Measurements from ENCODE around the gene ZNF536.

The ZNF536 gene

DNA sequence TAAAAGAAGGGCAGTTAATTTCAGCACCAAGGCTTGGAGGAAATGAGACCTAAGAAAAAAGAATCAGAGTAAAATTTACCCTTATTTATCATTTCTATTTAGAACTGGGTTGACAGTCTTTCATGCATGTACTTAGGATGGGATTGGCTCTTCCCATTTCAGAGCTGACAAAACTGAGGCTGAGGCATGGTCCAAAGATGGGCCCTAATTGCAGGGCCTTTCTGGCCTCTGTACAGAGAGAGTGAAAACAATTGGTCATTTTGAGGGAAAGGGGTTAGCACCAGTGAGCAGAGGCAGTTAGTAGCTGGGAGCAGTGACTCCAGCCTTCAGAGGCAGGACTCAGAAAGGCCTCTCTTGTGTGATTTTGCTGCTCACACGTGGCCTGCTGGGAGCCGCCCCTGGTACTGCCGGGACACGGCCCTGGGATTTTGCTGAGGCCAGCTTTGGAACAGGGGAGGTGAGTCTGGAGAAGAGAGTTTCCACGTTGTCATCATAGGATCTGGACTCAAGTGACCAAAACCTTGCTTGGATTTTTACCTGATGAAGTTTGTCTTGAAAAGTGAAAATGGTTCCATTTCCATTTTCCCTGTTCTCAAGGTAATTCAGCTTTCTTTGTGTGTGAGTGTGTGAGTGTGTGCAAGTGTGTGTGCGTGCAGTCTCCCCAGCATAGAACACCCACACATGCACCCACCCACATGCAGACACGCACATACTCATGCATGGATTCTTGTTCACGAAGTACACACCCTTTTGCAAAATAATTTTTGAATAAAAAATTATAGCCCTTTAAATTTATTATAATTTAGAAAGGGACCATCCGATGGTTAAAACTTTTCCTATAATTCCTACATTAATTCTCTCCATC is at the start of gene ZNF536:
TSS of gene ZNF536 (plus strand) at position 425 of the 865 bp plus-strand sequence. CDS start 71,179 bp downstream, outside the sequence.
- H3K27me3 ChIP-seq (replicated peaks; ENCODE audit: control insufficient read depth, insufficient read depth, low read length): peaks cover 18% of the 10 kb centered on the region
- no peaks in the 10 kb centered on the region for H3K4me1 ChIP-seq (ENCODE audit: control insufficient read depth, insufficient read depth, low read length)
- no peak for DNase-seq (ENCODE audit: low read depth)
- H3K36me3 ChIP-seq (ENCODE audit: control insufficient read depth, insufficient read depth, low read length, severe bottlenecking): no peaks in the 10 kb centered on the region
- H3K4me3 ChIP-seq (ENCODE audit: low read length): no peak within 1 kb of the TSS
- H3K9ac ChIP-seq (ENCODE audit: low read length): no peak within 1 kb of the TSS
- H3K9me3 ChIP-seq (ENCODE audit: control insufficient read depth, low read length): no peaks in the 10 kb centered on the region

DNA sequence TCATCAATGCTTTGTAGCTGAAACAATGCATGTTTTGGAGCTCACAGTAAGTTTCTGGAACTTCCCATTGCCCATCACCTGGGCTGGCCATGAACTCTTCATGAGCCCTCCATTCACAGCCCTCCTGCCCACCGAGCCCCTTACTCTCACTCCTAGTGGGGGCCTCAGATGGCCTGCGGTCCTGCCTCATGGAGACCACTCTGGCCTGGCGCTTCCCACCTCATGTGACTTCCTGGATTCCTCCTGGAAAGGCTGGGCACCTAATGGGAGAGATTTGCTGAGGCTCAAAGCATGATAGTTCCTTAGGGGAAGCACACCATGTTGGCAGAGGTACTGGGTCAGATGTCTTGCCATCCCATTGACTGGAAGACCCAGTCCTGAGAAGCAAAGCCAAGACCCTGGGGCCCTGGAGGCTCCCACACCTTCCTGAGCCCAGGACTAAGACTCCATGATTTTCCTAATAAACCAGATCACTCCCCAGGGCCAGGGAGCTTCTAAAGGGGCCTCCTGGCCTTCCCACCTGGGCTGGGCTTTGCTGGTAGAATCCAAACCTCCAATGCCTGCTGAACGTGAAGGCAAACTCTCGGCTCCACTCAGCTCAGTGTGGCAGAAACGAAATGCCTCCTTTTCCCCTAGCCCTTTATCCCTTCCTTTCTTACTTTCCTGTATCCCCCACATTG is 49.4 kb upstream of the ZNF536 start:
- H3K27me3 ChIP-seq (replicated peaks; ENCODE audit: control insufficient read depth, insufficient read depth, low read length): peaks cover 10% of the 10 kb centered on the region
- no peaks in the 10 kb centered on the region for H3K9me3 ChIP-seq (ENCODE audit: control insufficient read depth, low read length)
- no peak overlapping the region for H3K4me3 ChIP-seq (ENCODE audit: low read length)
- no peaks in the 10 kb centered on the region for H3K36me3 ChIP-seq (ENCODE audit: control insufficient read depth, insufficient read depth, low read length, severe bottlenecking)
- no peak overlapping the region for H3K9ac ChIP-seq (ENCODE audit: low read length)
- no peak for DNase-seq (ENCODE audit: low read depth)
- H3K4me1 ChIP-seq (ENCODE audit: control insufficient read depth, insufficient read depth, low read length): no peaks in the 10 kb centered on the region

DNA sequence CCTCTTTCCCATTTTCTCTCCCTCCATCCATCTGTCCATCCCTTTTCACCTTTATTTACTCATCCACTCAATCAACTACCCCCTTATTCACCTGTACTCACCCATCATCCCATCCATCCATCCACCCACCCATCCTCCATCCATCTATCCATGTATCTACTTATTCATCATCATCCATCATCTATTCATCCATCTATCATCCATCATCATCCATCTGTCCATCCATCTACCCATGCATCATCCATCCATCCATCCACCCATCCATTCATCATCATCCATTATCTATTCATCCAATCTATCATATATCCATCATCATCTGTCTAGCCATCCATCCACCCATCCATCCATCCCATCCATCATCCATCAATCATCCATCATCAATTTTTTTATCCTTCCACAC is 48.3 kb upstream of the ZNF536 start:
- Histone ChIP-seq H3K9me3 (ENCODE audit: control insufficient read depth, low read length) (no peaks in the 10 kb centered on the region), H3K36me3 (ENCODE audit: control insufficient read depth, insufficient read depth, low read length, severe bottlenecking) (no peaks in the 10 kb centered on the region), H3K4me1 (ENCODE audit: control insufficient read depth, insufficient read depth, low read length) (no peaks in the 10 kb centered on the region), H3K27me3 (replicated peaks; ENCODE audit: control insufficient read depth, insufficient read depth, low read length) (peaks cover 10% of the 10 kb centered on the region), H3K4me3 (ENCODE audit: low read length) (no peak overlapping the region), H3K9ac (ENCODE audit: low read length) (no peak overlapping the region)
- no peak for DNase-seq (ENCODE audit: low read depth)

DNA sequence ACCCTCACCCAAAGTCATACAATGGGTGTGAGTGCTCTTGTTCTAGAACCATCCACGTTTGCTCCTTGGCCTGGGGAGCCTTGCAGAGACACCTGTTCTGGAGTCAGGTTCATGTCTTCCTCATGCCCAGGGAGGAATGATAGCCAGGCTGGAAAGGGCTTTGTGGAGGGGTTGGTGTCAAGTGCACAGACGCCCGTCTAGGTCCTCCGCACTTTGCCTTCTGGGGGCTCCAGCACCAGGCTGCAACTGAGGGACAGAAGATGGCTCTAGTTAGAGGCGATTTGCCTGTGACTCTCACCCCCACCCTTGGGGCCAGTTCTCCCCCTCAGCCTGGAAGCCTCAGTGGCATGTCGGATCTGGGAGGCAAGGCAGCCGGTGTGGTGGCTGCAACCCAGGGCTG is 47.2 kb upstream of the ZNF536 start:
- peaks cover 10% of the 10 kb centered on the region for H3K27me3 ChIP-seq (replicated peaks; ENCODE audit: control insufficient read depth, insufficient read depth, low read length)
- no peaks in the 10 kb centered on the region for H3K4me1 ChIP-seq (ENCODE audit: control insufficient read depth, insufficient read depth, low read length)
- H3K36me3 ChIP-seq (ENCODE audit: control insufficient read depth, insufficient read depth, low read length, severe bottlenecking): no peaks in the 10 kb centered on the region
- no peaks in the 10 kb centered on the region for H3K9me3 ChIP-seq (ENCODE audit: control insufficient read depth, low read length)
- H3K4me3 ChIP-seq (ENCODE audit: low read length): no peak overlapping the region
- DNase-seq (ENCODE audit: low read depth): no peak
- no peak overlapping the region for H3K9ac ChIP-seq (ENCODE audit: low read length)

DNA sequence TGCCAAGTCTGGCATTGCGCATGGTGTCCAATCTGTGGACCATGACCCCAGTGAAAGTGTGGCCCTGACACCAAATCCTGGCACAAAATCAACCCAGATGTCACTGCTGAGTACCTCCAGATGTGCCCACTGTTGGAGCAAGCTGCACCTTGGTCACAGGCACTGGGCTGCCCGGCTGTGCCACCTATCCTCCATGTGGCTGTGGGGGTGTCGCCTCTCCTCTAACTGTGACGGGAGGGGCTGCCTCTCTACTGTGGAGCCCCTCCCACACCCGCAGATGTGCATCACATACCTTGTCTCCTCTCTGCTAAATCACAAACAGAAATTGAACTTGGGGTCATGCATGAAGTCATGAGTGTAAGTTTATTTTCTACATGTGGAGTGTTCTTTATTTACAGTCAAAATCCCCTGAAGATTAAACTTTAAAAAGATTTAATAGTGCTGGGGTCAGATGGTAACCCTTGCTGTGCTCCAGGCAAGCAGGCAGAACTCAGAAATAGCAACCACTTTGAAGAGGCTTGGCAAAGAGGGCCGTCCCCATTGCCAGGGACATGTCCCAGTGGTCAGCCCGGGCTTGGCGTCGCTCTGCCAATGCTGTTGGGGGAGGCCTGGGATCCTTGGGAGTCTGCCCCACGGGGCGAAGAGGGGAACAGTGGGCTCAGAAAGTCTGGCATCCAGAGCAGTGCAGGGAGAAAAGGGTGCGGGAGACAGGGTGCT is 46.4 kb upstream of the ZNF536 start:
- H3K36me3 ChIP-seq (ENCODE audit: control insufficient read depth, insufficient read depth, low read length, severe bottlenecking): no peaks in the 10 kb centered on the region
- H3K4me1 ChIP-seq (ENCODE audit: control insufficient read depth, insufficient read depth, low read length): no peaks in the 10 kb centered on the region
- H3K27me3 ChIP-seq (replicated peaks; ENCODE audit: control insufficient read depth, insufficient read depth, low read length): peaks cover 10% of the 10 kb centered on the region
- H3K4me3 ChIP-seq (ENCODE audit: low read length): no peak overlapping the region
- H3K9ac ChIP-seq (ENCODE audit: low read length): no peak overlapping the region
- DNase-seq (ENCODE audit: low read depth): no peak
- no peaks in the 10 kb centered on the region for H3K9me3 ChIP-seq (ENCODE audit: control insufficient read depth, low read length)

DNA sequence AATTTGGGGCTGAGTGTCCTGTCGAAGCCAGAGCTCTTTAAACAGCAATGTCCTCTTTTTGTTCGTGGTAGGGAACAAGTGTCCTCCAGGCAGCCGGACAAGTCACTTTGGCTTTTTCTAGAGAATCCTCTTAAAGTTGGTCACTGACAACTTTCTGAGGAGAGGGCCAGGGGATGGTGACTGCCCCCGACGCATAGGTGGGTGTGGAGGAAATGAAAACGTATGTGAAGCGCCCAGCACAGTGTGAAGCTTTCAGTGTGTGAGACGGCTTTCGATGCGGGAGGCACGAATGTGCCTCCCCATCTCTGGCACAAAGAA is 45.8 kb upstream of the ZNF536 start:
- Histone ChIP-seq H3K9me3 (ENCODE audit: control insufficient read depth, low read length) (no peaks in the 10 kb centered on the region), H3K4me1 (ENCODE audit: control insufficient read depth, insufficient read depth, low read length) (no peaks in the 10 kb centered on the region), H3K27me3 (replicated peaks; ENCODE audit: control insufficient read depth, insufficient read depth, low read length) (peaks cover 10% of the 10 kb centered on the region), H3K36me3 (ENCODE audit: control insufficient read depth, insufficient read depth, low read length, severe bottlenecking) (no peaks in the 10 kb centered on the region), H3K4me3 (ENCODE audit: low read length) (no peak overlapping the region), H3K9ac (ENCODE audit: low read length) (no peak overlapping the region)
- no peak for DNase-seq (ENCODE audit: low read depth)

- H3K4me3 ChIP-seq (ENCODE audit: low read length): no peak overlapping the region
- no peaks in the 10 kb centered on the region for H3K36me3 ChIP-seq (ENCODE audit: control insufficient read depth, insufficient read depth, low read length, severe bottlenecking)
- H3K9me3 ChIP-seq (ENCODE audit: control insufficient read depth, low read length): no peaks in the 10 kb centered on the region
- peaks cover 10% of the 10 kb centered on the region for H3K27me3 ChIP-seq (replicated peaks; ENCODE audit: control insufficient read depth, insufficient read depth, low read length)
- DNase-seq (ENCODE audit: low read depth): no peak
- H3K4me1 ChIP-seq (ENCODE audit: control insufficient read depth, insufficient read depth, low read length): no peaks in the 10 kb centered on the region
- H3K9ac ChIP-seq (ENCODE audit: low read length): no peak overlapping the region
These were observed 44.9 kb upstream of the ZNF536 start for GRCh38 chr19:30327331-30327730.

DNA sequence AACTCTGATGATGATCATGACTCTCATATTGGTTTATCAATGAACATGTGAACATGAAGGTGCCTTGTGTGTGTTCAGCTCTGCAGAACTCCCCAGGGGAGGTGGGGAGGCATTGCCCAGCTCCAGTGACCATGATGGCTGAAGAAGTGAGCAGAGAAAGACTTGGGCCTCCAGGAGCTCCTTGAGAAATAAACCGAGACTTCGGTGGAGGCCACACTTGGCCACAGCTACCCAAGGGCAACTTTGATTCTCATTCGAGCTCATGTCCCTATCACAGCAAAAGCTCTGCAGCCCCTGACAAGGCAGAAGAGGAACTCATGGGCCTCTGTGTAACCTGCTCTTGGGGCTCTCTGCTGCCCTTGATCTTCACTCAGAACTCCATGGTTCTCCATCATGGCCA is 44.1 kb upstream of the ZNF536 start:
- no peak for DNase-seq (ENCODE audit: low read depth)
- H3K4me3 ChIP-seq (ENCODE audit: low read length): no peak overlapping the region
- H3K9ac ChIP-seq (ENCODE audit: low read length): no peak overlapping the region
- peaks cover 8% of the 10 kb centered on the region for H3K27me3 ChIP-seq (replicated peaks; ENCODE audit: control insufficient read depth, insufficient read depth, low read length)
- no peaks in the 10 kb centered on the region for H3K4me1 ChIP-seq (ENCODE audit: control insufficient read depth, insufficient read depth, low read length)
- H3K9me3 ChIP-seq (ENCODE audit: control insufficient read depth, low read length): no peaks in the 10 kb centered on the region
- H3K36me3 ChIP-seq (ENCODE audit: control insufficient read depth, insufficient read depth, low read length, severe bottlenecking): no peaks in the 10 kb centered on the region

- Histone ChIP-seq H3K4me3 (ENCODE audit: low read length) (no peak overlapping the region), H3K27me3 (replicated peaks; ENCODE audit: control insufficient read depth, insufficient read depth, low read length) (peaks cover 4% of the 10 kb centered on the region), H3K36me3 (ENCODE audit: control insufficient read depth, insufficient read depth, low read length, severe bottlenecking) (no peaks in the 10 kb centered on the region), H3K4me1 (ENCODE audit: control insufficient read depth, insufficient read depth, low read length) (no peaks in the 10 kb centered on the region), H3K9me3 (ENCODE audit: control insufficient read depth, low read length) (no peaks in the 10 kb centered on the region), H3K9ac (ENCODE audit: low read length) (no peak overlapping the region)
- DNase-seq (ENCODE audit: low read depth): no peak
These were observed 41.9 kb upstream of the ZNF536 start for GRCh38 chr19:30330266-30330665.

GRCh38 chr19:30332445-30333234 is 39.5 kb upstream of the ZNF536 start:
- no peaks in the 10 kb centered on the region for H3K36me3 ChIP-seq (ENCODE audit: control insufficient read depth, insufficient read depth, low read length, severe bottlenecking)
- DNase-seq (ENCODE audit: low read depth): no peak
- H3K9me3 ChIP-seq (ENCODE audit: control insufficient read depth, low read length): no peaks in the 10 kb centered on the region

More at GRCh38 chr19:30332445-30333234, 39.5 kb upstream of the ZNF536 start:
- Histone ChIP-seq H3K4me3 (ENCODE audit: low read length) (no peak overlapping the region), H3K4me1 (ENCODE audit: control insufficient read depth, insufficient read depth, low read length) (no peaks in the 10 kb centered on the region), H3K9ac (ENCODE audit: low read length) (no peak overlapping the region), H3K27me3 (replicated peaks; ENCODE audit: control insufficient read depth, insufficient read depth, low read length) (no peaks in the 10 kb centered on the region)

Measured in adipocyte (in vitro differentiated cells).